ENCODE measurements around the gene CHTOP. TPM values are rescaled to one million over a fixed set of nuclear protein-coding genes. Genes with fewer than 3 reads are reported as not detected.

CHTOP gene
- total and polyA plus RNA-seq, 2 of the 13 experiments (the other 11 are each of a cell fraction or from before 2014, with no cell fraction given) = 38.0 to 51.9 TPM

GRCh38 chr1:153585006-153585405 is 48.9 kb upstream of the CHTOP start:
- TF ChIP-seq ZNF329 (CRISPR knock-in tag; IDR thresholded peaks at IDR 0.05; ENCODE audit: low read depth) = no peak
- no peak for TF ChIP-seq ZNF569 (CRISPR knock-in tag; IDR thresholded peaks at IDR 0.05; ENCODE audit: borderline replicate concordance)
- no peak for TF ChIP-seq ZNF282 (IDR thresholded peaks at IDR 0.05; ENCODE audit: partially characterized antibody)
- ChIA-PET CTCF (ENCODE audit: low intra/inter-chr PET ratio, low total read pairs) (no interaction called here), POLR2A (no interaction called here)
- H3K4me3 ChIP-seq (replicated peaks in 1 of 3; ENCODE audit: insufficient read depth in 1 of 3, low read depth in 2 of 3, low read length in 3 of 3) = no peak overlapping the region
- in situ Hi-C loops (cut with HindIII; ENCODE audit: extremely low pct_ligation_motif_present, low pct_unique_long_range_greater_than_20kb) = no loop called here
- H4K20me1 ChIP-seq (ENCODE audit: insufficient read depth, low read length) = no peaks in the 10 kb centered on the region
- BruUV-seq (replicated peaks) = no TSS peak
- H3K9me3 ChIP-seq (ENCODE audit: low read length) = no peaks in the 10 kb centered on the region
- no peak for DNase-seq (ENCODE audit: low spot score)
- H3K9ac ChIP-seq (ENCODE audit: insufficient read depth, low read depth, low read length) = no peak overlapping the region
- no peak for FAIRE-seq
- 0 out of 5 replicates have a peak, but pooled peaks cover 1 to 3% of the 10 kb centered on the region in 2 experiments for H3K27me3 ChIP-seq (ENCODE audit: control insufficient read depth in 1 of 2, insufficient read depth in 2 of 2, low read length in 2 of 2)
- H3K4me1 ChIP-seq (ENCODE audit: insufficient read depth, low read length) = no peaks in the 10 kb centered on the region
- no peaks in the 10 kb centered on the region for H3K36me3 ChIP-seq (replicated peaks in 1 of 2; ENCODE audit: control insufficient read depth in 1 of 2, insufficient read depth in 2 of 2, low read length in 2 of 2)
- H2AFZ ChIP-seq (ENCODE audit: low read length) = no peak overlapping the region
- 89% methylated on average over 1 of the region's 1 CpG for WGBS (ENCODE audit: low lambda C conversion rate)
- H3K4me2 ChIP-seq (ENCODE audit: low read depth, low read length) = no peak overlapping the region
- no peak overlapping the region for H3K27ac ChIP-seq (ENCODE audit: extremely low read length, insufficient read depth, low read length)
- no peak for ATAC-seq
- intact Hi-C loops (cut with micrococcal nuclease; ENCODE audit: unreplicated experiment) = no loop called here
- H3K79me2 ChIP-seq (ENCODE audit: insufficient read depth, low read length) = no peaks in the 10 kb centered on the region

GRCh38 chr1:153586347-153586746 is 47.5 kb upstream of the CHTOP start:
- no peak overlapping the region for H3K9ac ChIP-seq (ENCODE audit: insufficient read depth, low read depth, low read length)
- ChIA-PET CTCF (ENCODE audit: low intra/inter-chr PET ratio, low total read pairs) (no interaction called here), POLR2A (no interaction called here)
- BruUV-seq (replicated peaks) = no TSS peak
- no peaks in the 10 kb centered on the region for H4K20me1 ChIP-seq (ENCODE audit: insufficient read depth, low read length)
- no peaks in the 10 kb centered on the region for H3K79me2 ChIP-seq (ENCODE audit: insufficient read depth, low read length)
- no peaks in the 10 kb centered on the region for H3K4me1 ChIP-seq (ENCODE audit: insufficient read depth, low read length)
- WGBS (ENCODE audit: low lambda C conversion rate) = 17% methylated on average over 1 of the region's 1 CpG
- DNase-seq (ENCODE audit: low spot score) = no peak
- H2AFZ ChIP-seq (ENCODE audit: low read length) = no peak overlapping the region
- no peak overlapping the region for H3K4me3 ChIP-seq (replicated peaks in 1 of 3; ENCODE audit: insufficient read depth in 1 of 3, low read depth in 2 of 3, low read length in 3 of 3)
- in situ Hi-C loops (cut with HindIII; ENCODE audit: extremely low pct_ligation_motif_present, low pct_unique_long_range_greater_than_20kb) = no loop called here
- 0 out of 5 replicates have a peak, but pooled peaks cover 1 to 3% of the 10 kb centered on the region in 2 experiments for H3K27me3 ChIP-seq (ENCODE audit: control insufficient read depth in 1 of 2, insufficient read depth in 2 of 2, low read length in 2 of 2)
- no peak overlapping the region for H3K4me2 ChIP-seq (ENCODE audit: low read depth, low read length)
- intact Hi-C loops (cut with micrococcal nuclease; ENCODE audit: unreplicated experiment) = no loop called here
- no peak overlapping the region for H3K27ac ChIP-seq (ENCODE audit: extremely low read length, insufficient read depth, low read length)
- FAIRE-seq = no peak
- no peak for ATAC-seq
- no peaks in the 10 kb centered on the region for H3K9me3 ChIP-seq (ENCODE audit: low read length)
- no peaks in the 10 kb centered on the region for H3K36me3 ChIP-seq (replicated peaks in 1 of 2; ENCODE audit: control insufficient read depth in 1 of 2, insufficient read depth in 2 of 2, low read length in 2 of 2)
- TF ChIP-seq JDP2 (CRISPR knock-in tag; IDR thresholded peaks at IDR 0.05; ENCODE audit: borderline replicate concordance) (no peak), JUN (CRISPR knock-in tag; IDR thresholded peaks at IDR 0.05) (no peak), ZNF660 (CRISPR knock-in tag; IDR thresholded peaks at IDR 0.05; ENCODE audit: borderline replicate concordance, low read depth) (no peak), ZNF337 (CRISPR knock-in tag; IDR thresholded peaks at IDR 0.05; ENCODE audit: borderline replicate concordance, low read depth) (no peak), EHMT2 (IDR thresholded peaks at IDR 0.05; ENCODE audit: borderline replicate concordance, low read depth, low read length) (no peak), ZNF333 (CRISPR knock-in tag; IDR thresholded peaks at IDR 0.05; ENCODE audit: borderline replicate concordance) (no peak), ZNF776 (CRISPR knock-in tag; IDR thresholded peaks at IDR 0.05) (no peak), ZFP37 (CRISPR knock-in tag; IDR thresholded peaks at IDR 0.05; ENCODE audit: borderline replicate concordance) (no peak)
- TF ChIP-seq, protein P1, sequence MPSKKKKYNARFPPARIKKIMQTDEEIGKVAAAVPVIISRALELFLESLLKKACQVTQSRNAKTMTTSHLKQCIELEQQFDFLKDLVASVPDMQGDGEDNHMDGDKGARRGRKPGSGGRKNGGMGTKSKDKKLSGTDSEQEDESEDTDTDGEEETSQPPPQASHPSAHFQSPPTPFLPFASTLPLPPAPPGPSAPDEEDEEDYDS (CRISPR knock-in tag; IDR thresholded peaks at IDR 0.05) = no peak
- TF ChIP-seq, protein P2, sequence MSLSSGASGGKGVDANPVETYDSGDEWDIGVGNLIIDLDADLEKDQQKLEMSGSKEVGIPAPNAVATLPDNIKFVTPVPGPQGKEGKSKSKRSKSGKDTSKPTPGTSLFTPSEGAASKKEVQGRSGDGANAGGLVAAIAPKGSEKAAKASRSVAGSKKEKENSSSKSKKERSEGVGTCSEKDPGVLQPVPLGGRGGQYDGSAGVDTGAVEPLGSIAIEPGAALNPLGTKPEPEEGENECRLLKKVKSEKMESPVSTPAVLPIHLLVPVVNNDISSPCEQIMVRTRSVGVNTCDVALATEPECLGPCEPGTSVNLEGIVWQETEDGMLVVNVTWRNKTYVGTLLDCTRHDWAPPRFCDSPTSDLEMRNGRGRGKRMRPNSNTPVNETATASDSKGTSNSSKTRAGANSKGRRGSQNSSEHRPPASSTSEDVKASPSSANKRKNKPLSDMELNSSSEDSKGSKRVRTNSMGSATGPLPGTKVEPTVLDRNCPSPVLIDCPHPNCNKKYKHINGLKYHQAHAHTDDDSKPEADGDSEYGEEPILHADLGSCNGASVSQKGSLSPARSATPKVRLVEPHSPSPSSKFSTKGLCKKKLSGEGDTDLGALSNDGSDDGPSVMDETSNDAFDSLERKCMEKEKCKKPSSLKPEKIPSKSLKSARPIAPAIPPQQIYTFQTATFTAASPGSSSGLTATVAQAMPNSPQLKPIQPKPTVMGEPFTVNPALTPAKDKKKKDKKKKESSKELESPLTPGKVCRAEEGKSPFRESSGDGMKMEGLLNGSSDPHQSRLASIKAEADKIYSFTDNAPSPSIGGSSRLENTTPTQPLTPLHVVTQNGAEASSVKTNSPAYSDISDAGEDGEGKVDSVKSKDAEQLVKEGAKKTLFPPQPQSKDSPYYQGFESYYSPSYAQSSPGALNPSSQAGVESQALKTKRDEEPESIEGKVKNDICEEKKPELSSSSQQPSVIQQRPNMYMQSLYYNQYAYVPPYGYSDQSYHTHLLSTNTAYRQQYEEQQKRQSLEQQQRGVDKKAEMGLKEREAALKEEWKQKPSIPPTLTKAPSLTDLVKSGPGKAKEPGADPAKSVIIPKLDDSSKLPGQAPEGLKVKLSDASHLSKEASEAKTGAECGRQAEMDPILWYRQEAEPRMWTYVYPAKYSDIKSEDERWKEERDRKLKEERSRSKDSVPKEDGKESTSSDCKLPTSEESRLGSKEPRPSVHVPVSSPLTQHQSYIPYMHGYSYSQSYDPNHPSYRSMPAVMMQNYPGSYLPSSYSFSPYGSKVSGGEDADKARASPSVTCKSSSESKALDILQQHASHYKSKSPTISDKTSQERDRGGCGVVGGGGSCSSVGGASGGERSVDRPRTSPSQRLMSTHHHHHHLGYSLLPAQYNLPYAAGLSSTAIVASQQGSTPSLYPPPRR (CRISPR knock-in tag; IDR thresholded peaks at IDR 0.05; ENCODE audit: borderline replicate concordance) = no peak

Data from HepG2 (cell line).